ENCODE measurements around the gene EXOC1.

GRCh38 chr4:55925241-55925640, 71.8 kb downstream of the EXOC1 start:
- TF ChIP-seq TAF1 (IDR thresholded peaks at IDR 0.05; ENCODE audit: low read depth) (no peak), EGR1 (IDR thresholded peaks at IDR 0.05) (no peak), YY1 (IDR thresholded peaks at IDR 0.05; ENCODE audit: low read depth) (no peak), CREB1 (IDR thresholded peaks at IDR 0.05; ENCODE audit: low read depth) (no peak)
